Liver (tissue), 9 donors: ENCODE results near the gene MRPL49. TPM values are rescaled to one million over a fixed set of nuclear protein-coding genes. Genes with fewer than 3 reads are reported as not detected.

Source experiments
- DNase-seq: peaks from one replicate; pipeline ENCODE4 v3.0.0-alpha.2; 2017; ENCODE audit warnings: low spot score
- H3K27ac ChIP-seq, 2 donors: one replicate each; pipeline ENCODE4 v1.7.0; 2013; ENCODE audit warnings: inconsistent platforms in 2 of 2, low read length in 2 of 2, control low read depth in 1 of 2, low read depth in 1 of 2, mild to moderate bottlenecking in 1 of 2
- H3K27me3 ChIP-seq, 4 donors: one replicate each; pipeline versions ENCODE4 v1.6.1 to v1.7.0; 2013; ENCODE audit warnings: low read length in 3 of 4, inconsistent platforms in 1 of 4, mild to moderate bottlenecking in 1 of 4, moderate library complexity in 1 of 4; ENCODE audit not compliant: control insufficient read depth in 4 of 4, insufficient read depth in 4 of 4
- H3K36me3 ChIP-seq, 4 donors: one replicate each; pipeline versions ENCODE4 v1.6.1 to v1.7.0; 2013; ENCODE audit warnings: low read length in 3 of 4, mild to moderate bottlenecking in 3 of 4, low read depth in 1 of 4, moderate library complexity in 1 of 4; ENCODE audit not compliant: control insufficient read depth in 4 of 4, insufficient read depth in 3 of 4
- H3K4me1 ChIP-seq, 4 donors: one replicate each; pipeline versions ENCODE4 v1.6.1 to v1.7.0; 2013; ENCODE audit warnings: low read length in 3 of 4, mild to moderate bottlenecking in 3 of 4, moderate library complexity in 1 of 4; ENCODE audit not compliant: control insufficient read depth in 4 of 4, insufficient read depth in 4 of 4
- H3K4me3 ChIP-seq, 3 donors: one replicate each; pipeline versions ENCODE4 v1.6.1 to v1.7.0; 2013; ENCODE audit warnings: low read length in 3 of 3, control low read depth in 1 of 3, low read depth in 1 of 3, mild to moderate bottlenecking in 1 of 3
- H3K9ac ChIP-seq, 2 donors: one replicate each; pipeline ENCODE4 v1.7.0; 2013; ENCODE audit warnings: low read length in 2 of 2, mild to moderate bottlenecking in 2 of 2, moderate library complexity in 2 of 2, control low read depth in 1 of 2, low read depth in 1 of 2
- H3K9me3 ChIP-seq, 4 donors: one replicate each; pipeline versions ENCODE4 v1.6.1 to v1.7.0; 2013; ENCODE audit warnings: low read length in 3 of 4; ENCODE audit not compliant: control insufficient read depth in 4 of 4
- EGR1 ChIP-seq, 2 donors: IDR thresholded peaks; 2 replicates each; pipeline ENCODE4 v1.6.1; 2016 to 2018; ENCODE audit warnings: antibody characterized with exemption in 2 of 2, low read depth in 2 of 2
- FOXA1 ChIP-seq: IDR thresholded peaks from 2 replicates; pipeline ENCODE4 v1.6.1; 2016; ENCODE audit warnings: antibody characterized with exemption
- FOXA2 ChIP-seq: IDR thresholded peaks from 2 replicates; pipeline ENCODE4 v1.6.1; 2016; ENCODE audit warnings: antibody characterized with exemption
- GABPA ChIP-seq, 2 donors: IDR thresholded peaks in 1 of 2; conservative IDR thresholded peaks in 1 of 2; 2 replicates each; pipeline ENCODE4 v1.6.1; 2016; ENCODE audit warnings: antibody characterized with exemption in 2 of 2, mild to moderate bottlenecking in 1 of 2, moderate library complexity in 1 of 2
- HNF4A ChIP-seq, 2 donors: conservative IDR thresholded peaks; 2 replicates each; pipeline ENCODE4 v1.6.1; 2016; ENCODE audit warnings: antibody characterized with exemption in 2 of 2, mild to moderate bottlenecking in 2 of 2
- HNF4G ChIP-seq: IDR thresholded peaks from 2 replicates; pipeline ENCODE4 v1.6.1; 2016; ENCODE audit warnings: antibody characterized with exemption
- JUND ChIP-seq, 2 donors: IDR thresholded peaks; 2 replicates each; pipeline ENCODE4 v1.6.1; 2016; ENCODE audit warnings: antibody characterized with exemption in 2 of 2
- NR2F2 ChIP-seq: IDR thresholded peaks from 2 replicates; pipeline ENCODE4 v1.6.1; 2016; ENCODE audit warnings: antibody characterized with exemption
- RAD21 ChIP-seq, 2 donors: IDR thresholded peaks; 2 replicates each; pipeline ENCODE4 v1.6.1; 2016; ENCODE audit warnings: antibody characterized with exemption in 2 of 2, mild to moderate bottlenecking in 2 of 2
- RXRA ChIP-seq, 2 donors: IDR thresholded peaks; 2 replicates each; pipeline ENCODE4 v1.6.1; 2017 to 2018; ENCODE audit warnings: antibody characterized with exemption in 2 of 2, mild to moderate bottlenecking in 1 of 2
- SP1 ChIP-seq: IDR thresholded peaks from 2 replicates; pipeline ENCODE4 v1.6.1; 2018; ENCODE audit warnings: antibody characterized with exemption, mild to moderate bottlenecking
- TAF1 ChIP-seq: conservative IDR thresholded peaks from 2 replicates; pipeline ENCODE4 v1.6.1; 2016; ENCODE audit warnings: antibody characterized with exemption, mild to moderate bottlenecking
- YY1 ChIP-seq: IDR thresholded peaks from 2 replicates; pipeline ENCODE4 v1.6.1; 2016; ENCODE audit warnings: antibody characterized with exemption, mild to moderate bottlenecking
- WGBS: extraction: QIAGEN DNeasy Blood & Tissue Kit; methylation state at CpG from one replicate; pipeline ENCODE4 v1.1.7; 2013; 5-methylcytosine and 5-hydroxymethylcytosine counted together
- polyA plus RNA-seq, 2 donors: library from polyadenylated mRNA; stranded (reverse) in 1 of 2; unstranded in 1 of 2; fragments of 200-250 nt in 1 of 2; fragments of >200 nt in 1 of 2; fragmentation: Nextera tagmentation in 1 of 2; extraction: Ambion mirVana in 1 of 2; gene quantifications; one replicate each; pipeline versions ENCODE4 v1.2.1 to v1.2.3, GENCODE V29; 2013 to 2015
- total RNA-seq, 2 donors: library from RNA; depleted of rRNA; stranded (reverse); fragments of >200 nt; gene quantifications; one replicate each; pipeline ENCODE4 v1.2.3, GENCODE V29; 2014
- TF ChIP-seq, protein P1 (sequence below): IDR thresholded peaks from 2 replicates; pipeline ENCODE4 v1.6.1; 2016; ENCODE audit warnings: antibody characterized with exemption
- TF ChIP-seq, protein P2 (sequence below): IDR thresholded peaks from 2 replicates; pipeline ENCODE4 v1.6.1; 2016; ENCODE audit warnings: antibody characterized with exemption
- TF ChIP-seq, protein P3 (sequence below): IDR thresholded peaks from 2 replicates; pipeline ENCODE4 v1.6.1; 2016; ENCODE audit warnings: antibody characterized with exemption, mild to moderate bottlenecking
- TF ChIP-seq, protein P4 (sequence below): fragments of 150-350 bp; IDR thresholded peaks from 2 replicates; pipeline ENCODE4 v1.5.1; 2017; ENCODE audit warnings: improper control_type of control experiment, low read depth, low read length; ENCODE audit not compliant: missing input control
- donor health status: healthy.
- donor health status: healthy.
- donor health status: healthy.
- donor health status: healthy.
- donor health status: healthy.

Gene MRPL49
- total and polyA plus RNA-seq, 4 donors: 31.1 to 47.2 (median 35.4) TPM

DNA sequence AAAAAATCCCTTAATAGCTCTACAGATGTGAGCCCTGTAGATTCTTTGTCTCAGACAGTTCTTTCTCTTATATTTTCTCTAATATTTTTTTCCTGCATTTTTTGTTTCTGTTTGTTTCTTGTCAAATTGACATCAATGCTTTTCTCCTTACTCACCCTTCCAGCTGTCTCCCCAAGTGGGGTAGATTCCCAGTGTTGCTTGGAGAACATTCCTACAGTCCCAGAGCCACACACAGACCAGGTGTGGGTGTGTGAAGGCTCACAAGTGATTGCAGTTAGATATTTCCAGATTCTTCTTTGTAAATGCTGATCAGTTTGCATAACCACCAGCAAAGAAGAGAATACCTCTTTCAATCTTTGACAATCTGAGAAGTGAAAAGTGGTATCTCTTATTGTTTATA, 18.6 kb upstream of the MRPL49 start:
- H3K9me3 ChIP-seq: no peaks in the 10 kb centered on the region
- H3K36me3 ChIP-seq: peaks cover 0 to 8% (median 4%) of the 10 kb centered on the region in 4 donors
- H3K27ac ChIP-seq: no peak overlapping the region
- H3K4me3 ChIP-seq: no peak overlapping the region
- H3K9ac ChIP-seq: no peak overlapping the region
- TF ChIP-seq TAF1 (no peak), RAD21 (IDR thresholded peaks at IDR 0.05) (no peak), EGR1 (IDR thresholded peaks at IDR 0.05; ENCODE audit: low read depth in 2 of 2) (no peak), FOXA2 (no peak)
- H3K4me1 ChIP-seq: peaks cover 10 to 39% (median 26%) of the 10 kb centered on the region in 4 donors
- H3K27me3 ChIP-seq: no peaks in the 10 kb centered on the region
- DNase-seq: no peak

DNA sequence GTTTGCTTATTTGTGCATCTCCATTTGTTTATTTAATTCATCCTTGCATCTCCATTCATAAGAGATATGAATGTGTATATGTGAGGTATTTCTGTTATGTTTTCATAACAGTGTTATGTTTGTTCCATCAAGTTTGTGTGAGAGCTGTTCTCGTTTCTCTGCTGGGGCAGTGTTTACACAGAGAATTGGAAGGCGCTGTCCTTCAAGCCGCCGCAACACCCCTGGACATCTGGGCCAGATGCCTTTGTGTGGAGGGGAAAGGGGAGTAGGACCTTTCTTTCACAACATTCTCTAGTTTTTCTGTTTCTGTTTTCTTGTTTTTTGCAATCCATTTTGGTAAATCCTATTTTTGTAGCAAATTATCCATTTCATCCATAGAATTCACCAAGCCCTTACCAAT, 17.5 kb upstream of the MRPL49 start:
- H3K4me3 ChIP-seq: no peak overlapping the region
- H3K9ac ChIP-seq: no peak overlapping the region
- DNase-seq: no peak
- TF ChIP-seq NR2F2: no peak
- TF ChIP-seq, protein P1, sequence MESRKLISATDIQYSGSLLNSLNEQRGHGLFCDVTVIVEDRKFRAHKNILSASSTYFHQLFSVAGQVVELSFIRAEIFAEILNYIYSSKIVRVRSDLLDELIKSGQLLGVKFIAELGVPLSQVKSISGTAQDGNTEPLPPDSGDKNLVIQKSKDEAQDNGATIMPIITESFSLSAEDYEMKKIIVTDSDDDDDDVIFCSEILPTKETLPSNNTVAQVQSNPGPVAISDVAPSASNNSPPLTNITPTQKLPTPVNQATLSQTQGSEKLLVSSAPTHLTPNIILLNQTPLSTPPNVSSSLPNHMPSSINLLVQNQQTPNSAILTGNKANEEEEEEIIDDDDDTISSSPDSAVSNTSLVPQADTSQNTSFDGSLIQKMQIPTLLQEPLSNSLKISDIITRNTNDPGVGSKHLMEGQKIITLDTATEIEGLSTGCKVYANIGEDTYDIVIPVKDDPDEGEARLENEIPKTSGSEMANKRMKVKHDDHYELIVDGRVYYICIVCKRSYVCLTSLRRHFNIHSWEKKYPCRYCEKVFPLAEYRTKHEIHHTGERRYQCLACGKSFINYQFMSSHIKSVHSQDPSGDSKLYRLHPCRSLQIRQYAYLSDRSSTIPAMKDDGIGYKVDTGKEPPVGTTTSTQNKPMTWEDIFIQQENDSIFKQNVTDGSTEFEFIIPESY: no peak
- peaks cover 3 to 13% (median 8%) of the 10 kb centered on the region in 4 donors for H3K36me3 ChIP-seq
- no peaks in the 10 kb centered on the region for H3K27me3 ChIP-seq
- H3K27ac ChIP-seq: no peak overlapping the region
- H3K4me1 ChIP-seq: peaks cover 10 to 39% (median 26%) of the 10 kb centered on the region in 4 donors
- 52% methylated on average over 4 of the region's 4 CpGs for WGBS
- H3K9me3 ChIP-seq: no peaks in the 10 kb centered on the region

DNA sequence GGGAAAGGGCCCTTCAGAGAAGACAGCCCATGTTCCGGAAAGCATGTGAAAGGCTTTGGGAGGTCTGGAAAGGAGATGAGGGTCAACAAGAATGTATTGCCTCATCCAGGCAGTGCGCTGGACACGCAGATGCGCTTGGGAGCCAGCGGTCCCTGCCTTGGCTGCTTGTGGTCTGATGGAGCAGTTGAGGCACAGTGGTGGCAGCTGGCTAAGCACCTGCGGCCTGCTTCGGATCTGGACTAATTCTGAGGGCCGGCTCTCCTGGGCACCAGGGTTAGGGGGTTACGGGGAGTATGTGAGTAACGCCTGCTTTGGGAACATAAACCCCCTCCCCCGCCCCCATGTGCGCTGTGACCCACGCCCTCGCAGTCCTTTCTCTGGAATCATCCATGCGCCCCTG, 15.0 kb upstream of the MRPL49 start:
- H3K9me3 ChIP-seq: no peaks in the 10 kb centered on the region
- TF ChIP-seq RXRA (IDR thresholded peaks at IDR 0.05) (no peak), EGR1 (IDR thresholded peaks at IDR 0.05; ENCODE audit: low read depth in 2 of 2) (no peak), YY1 (no peak), JUND (IDR thresholded peaks at IDR 0.05) (no peak), GABPA (IDR thresholded peaks at IDR 0.05 in 1 of 2, conservative IDR thresholded peaks at IDR 0.05 in 1 of 2) (no peak), SP1 (no peak), NR2F2 (no peak), FOXA1 (no peak), FOXA2 (no peak), HNF4A (conservative IDR thresholded peaks at IDR 0.05) (no peak), RAD21 (IDR thresholded peaks at IDR 0.05) (no peak), HNF4G (no peak), TAF1 (no peak)
- TF ChIP-seq, protein P1: no peak
- TF ChIP-seq, protein P2, sequence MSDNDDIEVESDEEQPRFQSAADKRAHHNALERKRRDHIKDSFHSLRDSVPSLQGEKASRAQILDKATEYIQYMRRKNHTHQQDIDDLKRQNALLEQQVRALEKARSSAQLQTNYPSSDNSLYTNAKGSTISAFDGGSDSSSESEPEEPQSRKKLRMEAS: no peak
- TF ChIP-seq, protein P3, sequence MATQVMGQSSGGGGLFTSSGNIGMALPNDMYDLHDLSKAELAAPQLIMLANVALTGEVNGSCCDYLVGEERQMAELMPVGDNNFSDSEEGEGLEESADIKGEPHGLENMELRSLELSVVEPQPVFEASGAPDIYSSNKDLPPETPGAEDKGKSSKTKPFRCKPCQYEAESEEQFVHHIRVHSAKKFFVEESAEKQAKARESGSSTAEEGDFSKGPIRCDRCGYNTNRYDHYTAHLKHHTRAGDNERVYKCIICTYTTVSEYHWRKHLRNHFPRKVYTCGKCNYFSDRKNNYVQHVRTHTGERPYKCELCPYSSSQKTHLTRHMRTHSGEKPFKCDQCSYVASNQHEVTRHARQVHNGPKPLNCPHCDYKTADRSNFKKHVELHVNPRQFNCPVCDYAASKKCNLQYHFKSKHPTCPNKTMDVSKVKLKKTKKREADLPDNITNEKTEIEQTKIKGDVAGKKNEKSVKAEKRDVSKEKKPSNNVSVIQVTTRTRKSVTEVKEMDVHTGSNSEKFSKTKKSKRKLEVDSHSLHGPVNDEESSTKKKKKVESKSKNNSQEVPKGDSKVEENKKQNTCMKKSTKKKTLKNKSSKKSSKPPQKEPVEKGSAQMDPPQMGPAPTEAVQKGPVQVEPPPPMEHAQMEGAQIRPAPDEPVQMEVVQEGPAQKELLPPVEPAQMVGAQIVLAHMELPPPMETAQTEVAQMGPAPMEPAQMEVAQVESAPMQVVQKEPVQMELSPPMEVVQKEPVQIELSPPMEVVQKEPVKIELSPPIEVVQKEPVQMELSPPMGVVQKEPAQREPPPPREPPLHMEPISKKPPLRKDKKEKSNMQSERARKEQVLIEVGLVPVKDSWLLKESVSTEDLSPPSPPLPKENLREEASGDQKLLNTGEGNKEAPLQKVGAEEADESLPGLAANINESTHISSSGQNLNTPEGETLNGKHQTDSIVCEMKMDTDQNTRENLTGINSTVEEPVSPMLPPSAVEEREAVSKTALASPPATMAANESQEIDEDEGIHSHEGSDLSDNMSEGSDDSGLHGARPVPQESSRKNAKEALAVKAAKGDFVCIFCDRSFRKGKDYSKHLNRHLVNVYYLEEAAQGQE: no peak
- TF ChIP-seq, protein P4, sequence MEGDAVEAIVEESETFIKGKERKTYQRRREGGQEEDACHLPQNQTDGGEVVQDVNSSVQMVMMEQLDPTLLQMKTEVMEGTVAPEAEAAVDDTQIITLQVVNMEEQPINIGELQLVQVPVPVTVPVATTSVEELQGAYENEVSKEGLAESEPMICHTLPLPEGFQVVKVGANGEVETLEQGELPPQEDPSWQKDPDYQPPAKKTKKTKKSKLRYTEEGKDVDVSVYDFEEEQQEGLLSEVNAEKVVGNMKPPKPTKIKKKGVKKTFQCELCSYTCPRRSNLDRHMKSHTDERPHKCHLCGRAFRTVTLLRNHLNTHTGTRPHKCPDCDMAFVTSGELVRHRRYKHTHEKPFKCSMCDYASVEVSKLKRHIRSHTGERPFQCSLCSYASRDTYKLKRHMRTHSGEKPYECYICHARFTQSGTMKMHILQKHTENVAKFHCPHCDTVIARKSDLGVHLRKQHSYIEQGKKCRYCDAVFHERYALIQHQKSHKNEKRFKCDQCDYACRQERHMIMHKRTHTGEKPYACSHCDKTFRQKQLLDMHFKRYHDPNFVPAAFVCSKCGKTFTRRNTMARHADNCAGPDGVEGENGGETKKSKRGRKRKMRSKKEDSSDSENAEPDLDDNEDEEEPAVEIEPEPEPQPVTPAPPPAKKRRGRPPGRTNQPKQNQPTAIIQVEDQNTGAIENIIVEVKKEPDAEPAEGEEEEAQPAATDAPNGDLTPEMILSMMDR: no peak
- 96% methylated on average over 15 of the region's 15 CpGs for WGBS
- H3K4me3 ChIP-seq: no peak overlapping the region
- H3K36me3 ChIP-seq: peaks cover 3 to 13% (median 8%) of the 10 kb centered on the region in 4 donors
- DNase-seq: no peak
- H3K27ac ChIP-seq: no peak overlapping the region
- peaks cover 13 to 40% (median 28%) of the 10 kb centered on the region in 4 donors for H3K4me1 ChIP-seq
- no peaks in the 10 kb centered on the region for H3K27me3 ChIP-seq
- no peak overlapping the region for H3K9ac ChIP-seq
